ENCODE measurements around the gene PRKN. TPM values are rescaled to one million over a fixed set of nuclear protein-coding genes. Genes with fewer than 3 reads are reported as not detected.
"Not testable (repeated sequence)": the region's sequence is repeated elsewhere in the genome, so short reads cannot be mapped to it uniquely, and the experiment has no call there.

PRKN gene
- total RNA-seq, 4 donors from 2014 or later: 5.5 to 17.9 (median 6.8) TPM

GRCh38 chr6:162533009-162533400, 194.6 kb downstream of the PRKN start:
- Histone ChIP-seq H3K27me3 (no peaks in the 10 kb centered on the region), H3K4me3 (no peak overlapping the region), H3K4me1 (peaks cover 0 to 3% (median 0%) of the 10 kb centered on the region in 4 donors), H3K36me3 (no peaks in the 10 kb centered on the region), H3K27ac (no peak overlapping the region), H3K9me3 (no peaks in the 10 kb centered on the region)
- TF ChIP-seq POLR2A (IDR thresholded peaks at IDR 0.05): no peak
- TF ChIP-seq EP300 (IDR thresholded peaks at IDR 0.05): no peak
- no peak for TF ChIP-seq CTCF (IDR thresholded peaks at IDR 0.05)
- 72 to 79% methylated on average over 6 of the region's 6 CpGs for WGBS, 2 donors
- no peak for DNase-seq (ENCODE audit: low spot score in 2 of 2)

GRCh38 chr6:162532283-162533008, 195.1 kb downstream of the PRKN start:
- WGBS, 2 donors: 50 to 64% methylated on average over 9 of the region's 9 CpGs
- no peak overlapping the region for H3K4me3 ChIP-seq
- no peak for TF ChIP-seq POLR2A (IDR thresholded peaks at IDR 0.05)
- no peak for TF ChIP-seq EP300 (IDR thresholded peaks at IDR 0.05)
- no peak for TF ChIP-seq CTCF (IDR thresholded peaks at IDR 0.05)
- no peaks in the 10 kb centered on the region for H3K27me3 ChIP-seq
- no peaks in the 10 kb centered on the region for H3K9me3 ChIP-seq
- DNase-seq (ENCODE audit: low spot score in 2 of 2): no peak
- no peaks in the 10 kb centered on the region for H3K36me3 ChIP-seq
- H3K27ac ChIP-seq: no peak overlapping the region
- H3K4me1 ChIP-seq: peaks cover 0 to 3% (median 0%) of the 10 kb centered on the region in 4 donors

GRCh38 chr6:162531391-162531790, 196.2 kb downstream of the PRKN start:
- H3K4me3 ChIP-seq; H3K27me3 ChIP-seq; H3K4me1 ChIP-seq; H3K36me3 ChIP-seq; H3K9me3 ChIP-seq; H3K27ac ChIP-seq; DNase-seq (ENCODE audit: low spot score in 2 of 2): not testable (repeated sequence)
- 90 to 93% methylated on average over 4 of the region's 4 CpGs for WGBS, 2 donors

- Histone ChIP-seq H3K4me1 (peaks cover 0 to 3% (median 0%) of the 10 kb centered on the region in 4 donors), H3K9me3 (no peaks in the 10 kb centered on the region), H3K27me3 (no peaks in the 10 kb centered on the region), H3K4me3 (no peak overlapping the region), H3K27ac (no peak overlapping the region), H3K36me3 (no peaks in the 10 kb centered on the region)
- 82 to 89% methylated on average over 6 of the region's 6 CpGs for WGBS, 2 donors
- DNase-seq (ENCODE audit: low spot score in 2 of 2): no peak
- TF ChIP-seq EP300 (IDR thresholded peaks at IDR 0.05) (no peak), POLR2A (IDR thresholded peaks at IDR 0.05) (no peak), CTCF (IDR thresholded peaks at IDR 0.05) (no peak)
These were observed 199.0 kb downstream of the PRKN start for GRCh38 chr6:162528538-162528937.

GRCh38 chr6:162526960-162527359, 200.6 kb downstream of the PRKN start:
- no peaks in the 10 kb centered on the region for H3K36me3 ChIP-seq
- WGBS, 2 donors: 80 to 82% methylated on average over 7 of the region's 7 CpGs
- DNase-seq (ENCODE audit: low spot score in 2 of 2): no peak

More at GRCh38 chr6:162526960-162527359, 200.6 kb downstream of the PRKN start:
- TF ChIP-seq CTCF (IDR thresholded peaks at IDR 0.05): no peak
- no peak for TF ChIP-seq POLR2A (IDR thresholded peaks at IDR 0.05)
- no peak for TF ChIP-seq EP300 (IDR thresholded peaks at IDR 0.05)
- Histone ChIP-seq H3K27ac (no peak overlapping the region), H3K9me3 (no peaks in the 10 kb centered on the region), H3K4me1 (no peaks in the 10 kb centered on the region), H3K4me3 (no peak overlapping the region), H3K27me3 (no peaks in the 10 kb centered on the region)

All from tibial nerve (tissue), 4 donors.